ENCODE results near the gene NPTX1. TPM values are rescaled to one million over a fixed set of nuclear protein-coding genes. Genes with fewer than 3 reads are reported as not detected.

NPTX1 gene
- polyA plus RNA-seq, 3 donors = 0.98 to 1.2 (median 1.1) TPM

DNA sequence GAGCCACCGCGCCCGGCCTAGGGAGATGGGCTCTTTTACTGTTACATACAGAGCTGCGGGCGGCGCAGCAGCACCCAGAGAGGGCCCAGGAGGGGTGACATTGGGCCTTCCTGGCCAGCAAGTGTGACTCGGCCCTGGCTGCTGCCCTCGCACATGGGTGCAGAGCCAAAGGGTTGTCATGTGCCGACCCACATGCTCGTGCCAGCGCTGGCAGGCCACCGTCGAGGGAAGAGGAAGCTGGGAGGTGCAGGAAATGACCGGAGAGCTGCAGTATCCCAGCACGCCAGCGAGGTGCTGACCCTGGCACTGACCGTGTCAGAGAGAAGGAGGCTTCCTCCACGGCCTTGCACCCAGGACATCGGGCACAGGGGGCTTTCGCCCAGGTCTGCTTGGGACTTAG lies 53.4 kb downstream of the NPTX1 start:
- no peak for DNase-seq (ENCODE audit: extremely low read depth in 1 of 11, low read depth in 9 of 11, low spot score in 4 of 11)

DNA sequence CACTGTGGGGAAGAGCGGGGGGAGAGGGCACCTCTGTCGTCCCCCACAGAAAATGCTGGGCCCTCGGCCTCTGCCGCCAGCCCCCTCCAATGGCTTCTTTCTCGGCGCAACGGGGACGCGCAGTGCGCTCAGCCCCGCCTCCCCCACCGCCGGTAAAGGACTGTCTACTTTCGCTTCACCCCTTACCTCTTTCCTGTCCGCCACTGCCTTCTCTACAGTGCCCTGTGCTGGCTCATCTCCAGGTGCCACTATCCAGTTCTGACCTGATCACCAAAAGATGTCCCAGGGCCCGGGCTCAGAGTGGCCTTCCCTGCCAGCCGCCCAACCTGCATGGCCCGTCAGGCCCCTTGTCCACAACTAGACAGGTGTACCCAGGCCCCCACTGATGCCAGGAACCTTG lies 54.1 kb downstream of the NPTX1 start:
- DNase-seq (ENCODE audit: extremely low read depth in 1 of 11, low read depth in 9 of 11, low spot score in 4 of 11) = no peak

DNA sequence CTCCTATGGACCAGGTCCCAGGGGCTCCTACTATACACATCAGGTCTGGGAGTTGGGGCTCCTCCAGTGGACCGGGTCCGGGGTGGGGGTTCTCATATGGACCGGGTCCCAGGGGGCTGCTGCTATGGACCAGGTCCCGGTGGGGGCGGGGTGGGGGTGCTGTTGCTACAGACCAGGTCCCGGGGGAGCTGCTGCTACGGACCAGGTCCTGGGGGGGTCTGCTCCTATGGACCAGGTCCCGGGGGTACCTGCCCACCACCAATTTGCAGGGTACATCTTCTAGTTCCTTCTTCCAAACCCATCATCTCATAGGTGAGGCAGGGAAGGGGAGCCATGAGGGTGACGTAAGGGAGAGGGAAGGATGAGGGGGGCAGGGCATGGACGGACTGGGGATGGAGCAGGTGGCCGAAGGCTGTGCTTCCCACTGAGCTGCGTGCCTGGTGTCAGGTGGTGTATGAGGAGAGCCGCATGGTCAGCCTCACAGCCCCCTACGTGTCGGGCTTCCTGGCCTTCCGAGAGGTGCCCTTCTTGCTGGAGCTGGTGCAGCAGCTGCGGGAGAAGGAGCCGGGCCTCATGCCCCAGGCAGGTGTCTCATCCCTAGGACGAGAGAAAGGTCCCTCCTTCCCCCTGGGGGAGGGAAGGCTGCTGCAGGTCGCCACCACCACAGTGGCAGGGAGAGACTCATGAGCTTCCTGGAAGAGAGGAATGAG lies 54.9 kb downstream of the NPTX1 start:
- no peak for DNase-seq (ENCODE audit: extremely low read depth in 1 of 11, low read depth in 9 of 11, low spot score in 4 of 11)

DNA sequence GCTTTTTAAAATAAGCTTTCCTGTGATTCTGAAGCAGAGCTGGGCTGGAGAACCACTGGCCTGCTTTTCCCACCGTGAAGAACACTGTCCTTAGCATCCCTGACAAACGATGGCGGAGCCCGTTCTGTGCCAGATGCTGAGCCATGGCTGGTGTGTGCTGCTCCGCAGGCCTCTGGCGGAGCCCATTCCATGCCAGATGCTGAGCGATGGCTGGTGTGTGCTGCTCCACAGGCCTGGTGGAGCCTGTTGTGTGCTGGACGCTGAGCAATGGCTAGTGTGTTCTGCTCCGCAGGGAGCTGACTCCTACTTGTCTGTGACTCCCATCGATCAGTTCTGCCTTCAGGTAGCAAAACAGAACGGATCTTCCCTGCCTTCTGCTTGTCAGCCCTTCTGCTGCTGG lies 57.2 kb downstream of the NPTX1 start:
- no peak for DNase-seq (ENCODE audit: extremely low read depth in 1 of 11, low read depth in 9 of 11, low spot score in 4 of 11)

DNA sequence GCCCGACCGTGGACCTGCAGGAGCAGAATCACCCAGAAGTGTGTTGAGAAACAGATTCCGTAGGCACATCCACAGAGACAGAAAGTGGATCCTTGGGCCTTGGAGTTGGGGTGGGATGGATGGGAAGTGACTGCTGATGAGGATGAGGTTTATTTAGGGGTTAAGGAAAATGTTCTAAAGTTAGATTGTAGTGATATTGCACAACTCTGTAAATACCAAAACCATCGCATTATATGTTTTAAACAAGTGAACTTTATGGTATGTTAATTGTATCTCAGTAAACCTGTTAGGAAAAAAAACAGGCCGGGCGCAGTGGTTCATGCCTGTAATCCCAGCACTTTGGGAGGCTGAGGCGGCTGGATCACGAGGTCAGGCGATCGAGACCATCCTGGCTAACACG lies 57.8 kb downstream of the NPTX1 start:
- no peak for DNase-seq (ENCODE audit: extremely low read depth in 1 of 11, low read depth in 9 of 11, low spot score in 4 of 11)

Other genes with a start within 250 kb of the NPTX1 start
- gene RNF213, start 215.8 kb downstream of the NPTX1 start, polyA plus RNA-seq (ENCODE audit: insufficient read length in 3 of 3) = 100 to 1,000 TPM in 1 of 3 donors, 10 to 100 TPM in 2; 62.4 to 112 (median 71.0) TPM
- gene ENDOV, start 61.4 kb downstream of the NPTX1 start, polyA plus RNA-seq (ENCODE audit: insufficient read length in 3 of 3) = 10 to 100 TPM; 28.7 to 40.9 (median 34.6) TPM
- 10 to 100 TPM; 17.2 to 22.5 (median 21.4) TPM for gene RPTOR, start 68.2 kb upstream of the NPTX1 start, polyA plus RNA-seq (ENCODE audit: insufficient read length in 3 of 3)